ENCODE measurements around the gene RGPD3. TPM values are rescaled to one million over a fixed set of nuclear protein-coding genes. Genes with fewer than 3 reads are reported as not detected.

RGPD3 gene
- total RNA-seq, 1 experiment from 2014 or later: not detected

- Mint-ChIP-seq H3K36me3 (ENCODE audit: insufficient read depth, unreplicated experiment) (no peaks in the 10 kb centered on the region), H3K9me3 (ENCODE audit: low read depth, unreplicated experiment) (no peaks in the 10 kb centered on the region), H3K4me1 (ENCODE audit: low read depth, unreplicated experiment) (no peaks in the 10 kb centered on the region), H3K27ac (ENCODE audit: unreplicated experiment) (no peak overlapping the region), H3K27me3 (ENCODE audit: unreplicated experiment) (peaks cover 34% of the 10 kb centered on the region), H3K4me3 (ENCODE audit: low read depth, unreplicated experiment) (no peak overlapping the region)
- no TSS peak for BruUV-seq (replicated peaks)
- CTCF ChIA-PET: interaction anchor here (0.6 kb wide), 1 partner anchor 179 kb away, joined by 3 read pairs; no protein-coding TSS in a partner anchor
- TF ChIP-seq, protein P1, sequence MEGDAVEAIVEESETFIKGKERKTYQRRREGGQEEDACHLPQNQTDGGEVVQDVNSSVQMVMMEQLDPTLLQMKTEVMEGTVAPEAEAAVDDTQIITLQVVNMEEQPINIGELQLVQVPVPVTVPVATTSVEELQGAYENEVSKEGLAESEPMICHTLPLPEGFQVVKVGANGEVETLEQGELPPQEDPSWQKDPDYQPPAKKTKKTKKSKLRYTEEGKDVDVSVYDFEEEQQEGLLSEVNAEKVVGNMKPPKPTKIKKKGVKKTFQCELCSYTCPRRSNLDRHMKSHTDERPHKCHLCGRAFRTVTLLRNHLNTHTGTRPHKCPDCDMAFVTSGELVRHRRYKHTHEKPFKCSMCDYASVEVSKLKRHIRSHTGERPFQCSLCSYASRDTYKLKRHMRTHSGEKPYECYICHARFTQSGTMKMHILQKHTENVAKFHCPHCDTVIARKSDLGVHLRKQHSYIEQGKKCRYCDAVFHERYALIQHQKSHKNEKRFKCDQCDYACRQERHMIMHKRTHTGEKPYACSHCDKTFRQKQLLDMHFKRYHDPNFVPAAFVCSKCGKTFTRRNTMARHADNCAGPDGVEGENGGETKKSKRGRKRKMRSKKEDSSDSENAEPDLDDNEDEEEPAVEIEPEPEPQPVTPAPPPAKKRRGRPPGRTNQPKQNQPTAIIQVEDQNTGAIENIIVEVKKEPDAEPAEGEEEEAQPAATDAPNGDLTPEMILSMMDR (IDR thresholded peaks at IDR 0.05; ENCODE audit: unreplicated experiment): no peak
- intact Hi-C loops (cut with micrococcal nuclease; ENCODE audit: unreplicated experiment): no loop called here
- DNase-seq: no peak
These were observed 104.4 kb downstream of the RGPD3 start for GRCh38 chr2:106363791-106364190.

GRCh38 chr2:106362789-106363188 lies 105.4 kb downstream of the RGPD3 start:
- Mint-ChIP-seq H3K4me3 (ENCODE audit: low read depth, unreplicated experiment) (no peak overlapping the region), H3K27ac (ENCODE audit: unreplicated experiment) (no peak overlapping the region), H3K27me3 (ENCODE audit: unreplicated experiment) (peaks cover 34% of the 10 kb centered on the region), H3K36me3 (ENCODE audit: insufficient read depth, unreplicated experiment) (no peaks in the 10 kb centered on the region), H3K4me1 (ENCODE audit: low read depth, unreplicated experiment) (no peaks in the 10 kb centered on the region), H3K9me3 (ENCODE audit: low read depth, unreplicated experiment) (no peaks in the 10 kb centered on the region)
- TF ChIP-seq, protein P1 (IDR thresholded peaks at IDR 0.05; ENCODE audit: unreplicated experiment): no peak
- no peak for DNase-seq
- intact Hi-C loops (cut with micrococcal nuclease; ENCODE audit: unreplicated experiment): no loop called here
- CTCF ChIA-PET: no interaction called here
- no TSS peak for BruUV-seq (replicated peaks)

GRCh38 chr2:106359512-106359911 lies 108.7 kb downstream of the RGPD3 start:
- Mint-ChIP-seq H3K27ac (ENCODE audit: unreplicated experiment) (no peak overlapping the region), H3K27me3 (ENCODE audit: unreplicated experiment) (peaks cover 24% of the 10 kb centered on the region), H3K9me3 (ENCODE audit: low read depth, unreplicated experiment) (no peaks in the 10 kb centered on the region), H3K4me1 (ENCODE audit: low read depth, unreplicated experiment) (no peaks in the 10 kb centered on the region), H3K4me3 (ENCODE audit: low read depth, unreplicated experiment) (no peak overlapping the region), H3K36me3 (ENCODE audit: insufficient read depth, unreplicated experiment) (no peaks in the 10 kb centered on the region)
- CTCF ChIA-PET: no interaction called here
- BruUV-seq (replicated peaks): no TSS peak
- TF ChIP-seq, protein P1 (IDR thresholded peaks at IDR 0.05; ENCODE audit: unreplicated experiment): no peak
- intact Hi-C loops (cut with micrococcal nuclease; ENCODE audit: unreplicated experiment): no loop called here
- no peak for DNase-seq

- H3K4me3 Mint-ChIP-seq (ENCODE audit: low read depth, unreplicated experiment): no peak overlapping the region
- CTCF ChIA-PET: no interaction called here
These were observed 109.7 kb downstream of the RGPD3 start for GRCh38 chr2:106358521-106358920.

More at GRCh38 chr2:106358521-106358920, 109.7 kb downstream of the RGPD3 start:
- Mint-ChIP-seq H3K9me3 (ENCODE audit: low read depth, unreplicated experiment) (no peaks in the 10 kb centered on the region), H3K27me3 (ENCODE audit: unreplicated experiment) (peaks cover 22% of the 10 kb centered on the region), H3K4me1 (ENCODE audit: low read depth, unreplicated experiment) (no peaks in the 10 kb centered on the region), H3K36me3 (ENCODE audit: insufficient read depth, unreplicated experiment) (no peaks in the 10 kb centered on the region), H3K27ac (ENCODE audit: unreplicated experiment) (no peak overlapping the region)
- TF ChIP-seq, protein P1 (IDR thresholded peaks at IDR 0.05; ENCODE audit: unreplicated experiment): no peak
- intact Hi-C loops (cut with micrococcal nuclease; ENCODE audit: unreplicated experiment): no loop called here
- DNase-seq: no peak
- no TSS peak for BruUV-seq (replicated peaks)
